ENCODE results near the gene SDK2.

The SDK2 gene

GRCh38 chr17:73363442-73364154, 280.6 kb downstream of the SDK2 start:
- DNase-seq (ENCODE audit: low read depth) = no peak

- no peak for DNase-seq (ENCODE audit: low read depth)
Measured at GRCh38 chr17:73362697-73363096, 281.5 kb downstream of the SDK2 start.

GRCh38 chr17:73360961-73361761, 283.1 kb downstream of the SDK2 start:
- DNase-seq (ENCODE audit: low read depth) = no peak

GRCh38 chr17:73359987-73360410, 284.2 kb downstream of the SDK2 start:
- DNase-seq (ENCODE audit: low read depth) = no peak

- no peak for DNase-seq (ENCODE audit: low read depth)
Measured at GRCh38 chr17:73359352-73359751, 284.9 kb downstream of the SDK2 start.

GRCh38 chr17:73358668-73359067, 285.6 kb downstream of the SDK2 start:
- DNase-seq (ENCODE audit: low read depth) = no peak

GRCh38 chr17:73357981-73358380, 286.3 kb downstream of the SDK2 start:
- DNase-seq (ENCODE audit: low read depth) = no peak

GRCh38 chr17:73357318-73357717, 286.9 kb downstream of the SDK2 start:
- DNase-seq (ENCODE audit: low read depth) = no peak

- no peak for DNase-seq (ENCODE audit: low read depth)
Measured at GRCh38 chr17:73356561-73357170, 287.6 kb downstream of the SDK2 start.

GRCh38 chr17:73354423-73355284, 289.6 kb downstream of the SDK2 start:
- no peak for DNase-seq (ENCODE audit: low read depth)

- no peak for DNase-seq (ENCODE audit: low read depth)
Measured at GRCh38 chr17:73352261-73352660, 292.0 kb downstream of the SDK2 start.

GRCh38 chr17:73351764-73352163, 292.5 kb downstream of the SDK2 start:
- no peak for DNase-seq (ENCODE audit: low read depth)

- DNase-seq (ENCODE audit: low read depth) = no peak
Measured at GRCh38 chr17:73350864-73351263, 293.4 kb downstream of the SDK2 start.

- DNase-seq (ENCODE audit: low read depth) = no peak
Measured at GRCh38 chr17:73349647-73350046, 294.6 kb downstream of the SDK2 start.

GRCh38 chr17:73349138-73349537, 295.1 kb downstream of the SDK2 start:
- no peak for DNase-seq (ENCODE audit: low read depth)

GRCh38 chr17:73348829-73349095, 295.5 kb downstream of the SDK2 start:
- DNase-seq (ENCODE audit: low read depth) = no peak

GRCh38 chr17:73348018-73348828, 296.0 kb downstream of the SDK2 start:
- DNase-seq (ENCODE audit: low read depth) = no peak

- no peak for DNase-seq (ENCODE audit: low read depth)
Measured at GRCh38 chr17:73347351-73347750, 296.9 kb downstream of the SDK2 start.

- no peak for DNase-seq (ENCODE audit: low read depth)
Measured at GRCh38 chr17:73346501-73347162, 297.6 kb downstream of the SDK2 start.

GRCh38 chr17:73343739-73344454, 300.3 kb downstream of the SDK2 start:
- no peak for DNase-seq (ENCODE audit: low read depth)
